Right atrium auricular region (tissue), 2 donors: ENCODE results near the gene AHI1. TPM values are rescaled to one million over a fixed set of nuclear protein-coding genes. Genes with fewer than 3 reads are reported as not detected.

ENCODE experiments used
- DNase-seq: peaks from one replicate; pipeline ENCODE4 v3.0.0-alpha.2; 2019; ENCODE audit warnings: low spot score
- H3K27ac ChIP-seq, 2 donors: fragments of 200-600 bp; sonication (generic); 1 replicate in 1 of 2; 2 replicates in 1 of 2; pipeline ENCODE4 v1.5.1; 2016 to 2019
- H3K27me3 ChIP-seq, 2 donors: fragments of 200-600 bp; sonication (generic); one replicate each; pipeline versions ENCODE4 v1.5.1 to v1.6.0; 2017 to 2019
- H3K36me3 ChIP-seq: fragments of 200-600 bp; sonication (generic); one replicate; pipeline ENCODE4 v1.5.1; 2016
- H3K4me1 ChIP-seq, 2 donors: fragments of 200-600 bp; sonication (generic); one replicate each; pipeline versions ENCODE4 v1.5.1 to v1.6.0; 2017 to 2019
- H3K4me3 ChIP-seq, 2 donors: fragments of 200-600 bp; sonication (generic); 1 replicate in 1 of 2; 2 replicates in 1 of 2; pipeline ENCODE4 v1.5.1; 2017 to 2019; ENCODE audit warnings: mild to moderate bottlenecking in 1 of 2, moderate library complexity in 1 of 2
- H3K9me3 ChIP-seq, 2 donors: fragments of 200-600 bp; sonication (generic); one replicate each; pipeline ENCODE4 v1.5.1; 2019
- total RNA-seq, 2 donors: library from RNA; depleted of rRNA; stranded (reverse); fragments of >200 nt; gene quantifications; one replicate each; pipeline ENCODE4 v1.1.0, GENCODE V29; 2016
- TF ChIP-seq, protein P1 (sequence below), 2 donors: fragments of 200-600 bp; sonication (generic); IDR thresholded peaks; one replicate each; pipeline ENCODE4 v1.5.1; 2019; ENCODE audit warnings: antibody characterized with exemption in 2 of 2

AHI1 gene
- total RNA-seq, 2 donors from 2014 or later: 8.5 to 10.2 TPM

DNA sequence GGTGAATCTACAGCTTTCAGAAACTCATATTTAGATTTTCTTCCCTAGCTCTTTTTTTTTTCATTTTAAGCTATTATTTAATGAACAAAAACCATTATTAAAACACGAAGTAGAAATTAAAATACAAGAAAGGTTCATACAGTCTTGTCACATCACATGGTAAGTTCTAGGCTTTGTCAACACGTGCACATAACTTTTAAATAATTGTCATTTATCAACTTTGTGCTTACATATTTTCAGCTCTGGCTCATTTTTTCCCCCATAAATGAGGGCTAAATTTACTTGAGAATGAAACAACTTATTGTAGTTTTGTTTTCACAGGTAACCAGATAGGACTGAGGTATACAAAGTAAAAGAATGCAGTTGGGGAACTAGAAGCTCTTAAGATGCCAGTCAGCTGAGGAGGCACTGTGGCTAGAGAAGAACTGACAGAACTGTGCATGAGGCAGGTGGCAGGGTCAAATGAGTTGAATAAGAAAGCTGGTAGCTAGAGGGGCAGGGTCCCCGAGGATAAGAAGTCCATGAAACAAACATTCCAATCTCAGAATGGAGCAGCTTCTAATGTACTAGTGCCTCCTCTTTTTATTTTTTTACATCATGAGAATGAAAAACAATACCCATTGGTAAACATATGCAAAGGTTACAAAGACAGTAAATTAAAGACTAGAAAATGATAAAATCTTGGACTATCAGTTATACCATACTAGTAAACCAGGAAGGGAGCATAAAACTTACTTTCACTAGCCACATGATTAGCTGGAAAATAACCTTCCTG lies 174.9 kb downstream of the AHI1 start:
- TF ChIP-seq, protein P1, sequence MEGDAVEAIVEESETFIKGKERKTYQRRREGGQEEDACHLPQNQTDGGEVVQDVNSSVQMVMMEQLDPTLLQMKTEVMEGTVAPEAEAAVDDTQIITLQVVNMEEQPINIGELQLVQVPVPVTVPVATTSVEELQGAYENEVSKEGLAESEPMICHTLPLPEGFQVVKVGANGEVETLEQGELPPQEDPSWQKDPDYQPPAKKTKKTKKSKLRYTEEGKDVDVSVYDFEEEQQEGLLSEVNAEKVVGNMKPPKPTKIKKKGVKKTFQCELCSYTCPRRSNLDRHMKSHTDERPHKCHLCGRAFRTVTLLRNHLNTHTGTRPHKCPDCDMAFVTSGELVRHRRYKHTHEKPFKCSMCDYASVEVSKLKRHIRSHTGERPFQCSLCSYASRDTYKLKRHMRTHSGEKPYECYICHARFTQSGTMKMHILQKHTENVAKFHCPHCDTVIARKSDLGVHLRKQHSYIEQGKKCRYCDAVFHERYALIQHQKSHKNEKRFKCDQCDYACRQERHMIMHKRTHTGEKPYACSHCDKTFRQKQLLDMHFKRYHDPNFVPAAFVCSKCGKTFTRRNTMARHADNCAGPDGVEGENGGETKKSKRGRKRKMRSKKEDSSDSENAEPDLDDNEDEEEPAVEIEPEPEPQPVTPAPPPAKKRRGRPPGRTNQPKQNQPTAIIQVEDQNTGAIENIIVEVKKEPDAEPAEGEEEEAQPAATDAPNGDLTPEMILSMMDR (IDR thresholded peaks at IDR 0.05): no peak
- Histone ChIP-seq H3K9me3 (no peaks in the 10 kb centered on the region), H3K36me3 (no peaks in the 10 kb centered on the region)

DNA sequence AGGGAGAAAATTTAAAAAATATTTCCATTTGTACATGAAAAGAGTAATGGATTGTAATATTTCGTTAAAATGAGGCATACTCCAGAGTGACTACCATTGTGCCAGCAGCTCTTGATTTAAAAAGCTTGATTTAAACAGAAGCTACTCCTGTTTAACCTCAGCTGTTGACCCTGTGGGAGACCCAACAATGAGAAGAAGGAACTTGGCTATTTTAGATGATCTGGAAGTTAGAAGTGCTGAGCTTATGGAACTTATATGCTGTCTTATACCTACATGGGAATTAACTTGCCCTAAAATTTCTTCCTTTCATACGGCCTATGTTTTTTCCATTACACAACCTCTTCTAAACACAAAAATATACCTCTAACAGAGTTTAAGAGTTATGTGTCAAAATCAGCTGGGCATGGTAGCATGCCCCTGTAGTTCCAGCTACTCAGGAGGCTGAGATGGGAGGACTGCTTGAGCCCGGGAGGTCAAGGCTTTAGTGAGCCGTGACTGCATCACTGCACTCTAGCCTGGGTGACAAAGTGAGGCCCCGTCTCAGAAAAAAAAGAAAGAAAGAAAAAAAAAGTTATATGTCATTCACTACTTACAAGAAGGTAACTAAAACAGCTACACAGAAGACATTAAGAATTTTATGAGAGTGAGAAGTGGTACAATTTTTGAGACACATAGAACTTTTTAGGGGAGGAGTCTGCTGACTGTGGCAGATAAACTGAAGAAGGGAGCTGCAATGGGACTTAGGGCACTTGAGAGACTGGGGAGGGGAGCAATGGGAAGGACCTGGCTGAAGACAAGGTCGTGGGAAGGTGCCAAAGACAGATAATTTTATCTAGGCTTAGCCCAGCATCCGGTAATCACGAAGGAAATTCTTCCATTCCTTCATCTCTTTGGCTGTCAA lies 176.6 kb downstream of the AHI1 start:
- Histone ChIP-seq H3K9me3 (no peaks in the 10 kb centered on the region), H3K27me3 (no peaks in the 10 kb centered on the region), H3K36me3 (peaks cover 5% of the 10 kb centered on the region), H3K4me3 (no peak overlapping the region), H3K4me1 (no peaks in the 10 kb centered on the region), H3K27ac (no peak overlapping the region)
- TF ChIP-seq, protein P1 (IDR thresholded peaks at IDR 0.05): no peak
- no peak for DNase-seq

More for the DNA sequence above, 174.9 kb downstream of the AHI1 start:
- Histone ChIP-seq H3K4me3 (no peak overlapping the region), H3K27me3 (no peaks in the 10 kb centered on the region), H3K4me1 (no peaks in the 10 kb centered on the region), H3K27ac (no peak overlapping the region)
- no peak for DNase-seq

DNA sequence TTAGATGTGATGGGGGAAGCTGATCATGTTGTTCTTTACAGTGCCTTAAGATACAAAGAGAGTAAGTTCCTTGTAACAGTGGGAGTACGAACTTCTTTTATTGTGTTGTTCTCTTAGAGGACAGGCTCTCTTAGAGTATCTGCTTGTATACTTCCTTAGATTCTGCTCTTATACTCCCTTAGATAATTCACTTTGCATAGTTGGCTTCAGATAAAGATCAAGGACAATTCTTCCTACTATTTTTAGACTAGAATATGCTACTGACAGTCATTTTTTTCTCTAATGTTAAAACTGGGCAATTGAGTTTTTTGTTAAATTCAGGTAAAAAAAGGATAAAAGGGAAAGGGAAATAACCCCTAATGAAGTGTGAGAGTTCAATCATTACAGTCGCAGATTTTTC lies 177.7 kb downstream of the AHI1 start:
- H3K27me3 ChIP-seq: no peaks in the 10 kb centered on the region
- no peak for DNase-seq
- H3K36me3 ChIP-seq: peaks cover 5% of the 10 kb centered on the region
- no peaks in the 10 kb centered on the region for H3K9me3 ChIP-seq
- TF ChIP-seq, protein P1 (IDR thresholded peaks at IDR 0.05): no peak
- H3K27ac ChIP-seq: no peak overlapping the region
- no peak overlapping the region for H3K4me3 ChIP-seq
- H3K4me1 ChIP-seq: no peaks in the 10 kb centered on the region

DNA sequence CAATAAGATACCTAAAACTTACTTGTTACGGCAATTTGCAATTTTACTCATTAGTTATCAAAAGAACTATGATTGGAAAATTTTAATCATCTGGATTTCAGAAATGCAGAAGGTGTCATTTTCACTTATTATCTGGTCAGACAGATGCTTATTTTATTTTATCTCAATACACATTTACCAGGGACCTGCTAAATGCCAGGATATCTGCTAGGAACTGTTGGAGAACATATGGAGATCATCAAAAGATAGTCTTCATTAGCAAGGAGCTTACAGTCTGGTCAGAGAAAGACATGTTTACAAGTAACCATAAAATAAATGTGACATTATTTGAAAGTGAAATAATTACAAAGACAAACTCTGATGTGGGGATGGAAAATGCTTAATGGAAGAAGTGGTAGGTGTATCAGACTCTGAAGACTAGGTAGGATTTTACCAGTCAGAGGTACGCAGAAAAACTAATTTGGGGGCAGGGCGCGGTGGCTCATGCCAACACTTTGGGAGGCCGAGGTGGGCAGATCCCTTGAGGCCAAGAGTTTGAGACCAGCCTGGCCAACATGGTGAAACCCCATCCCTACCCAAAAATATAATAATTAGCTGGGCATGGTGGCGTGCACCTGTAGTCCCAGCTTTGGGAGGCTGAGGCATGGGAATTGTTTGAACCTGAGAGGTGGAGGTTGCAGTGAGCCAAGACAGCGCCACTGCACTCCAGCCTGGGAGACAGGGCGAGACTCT lies 178.6 kb downstream of the AHI1 start:
- no peaks in the 10 kb centered on the region for H3K9me3 ChIP-seq
- no peak overlapping the region for H3K4me3 ChIP-seq
- no peak overlapping the region for H3K27ac ChIP-seq
- H3K36me3 ChIP-seq: peaks cover 5% of the 10 kb centered on the region
- H3K27me3 ChIP-seq: no peaks in the 10 kb centered on the region
- no peak for DNase-seq
- no peaks in the 10 kb centered on the region for H3K4me1 ChIP-seq
- TF ChIP-seq, protein P1 (IDR thresholded peaks at IDR 0.05): no peak

DNA sequence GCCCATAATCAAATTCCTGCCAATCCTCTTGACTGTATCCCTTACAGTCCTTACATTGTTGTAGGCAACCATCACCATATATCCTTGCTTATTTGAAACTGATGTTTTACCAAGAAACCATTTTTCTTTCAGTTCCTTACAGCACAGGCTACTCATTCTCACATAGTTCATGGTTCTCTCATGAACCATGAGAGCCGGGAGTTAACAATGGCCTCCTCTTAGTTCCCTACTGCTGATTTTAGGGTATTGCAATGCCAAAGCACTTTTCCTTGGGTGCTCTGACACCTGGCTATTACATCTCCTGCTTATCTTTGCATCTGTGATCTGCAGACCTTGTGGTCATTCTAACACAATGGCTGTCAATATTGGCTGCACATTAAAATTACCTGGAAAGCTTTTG lies 183.0 kb downstream of the AHI1 start:
- Histone ChIP-seq H3K27me3 (no peaks in the 10 kb centered on the region), H3K4me3 (no peak overlapping the region), H3K9me3 (no peaks in the 10 kb centered on the region)

More for the DNA sequence above, 183.0 kb downstream of the AHI1 start:
- TF ChIP-seq, protein P1 (IDR thresholded peaks at IDR 0.05): no peak
- Histone ChIP-seq H3K4me1 (peaks cover 0 to 5% of the 10 kb centered on the region in 2 donors), H3K27ac (no peak overlapping the region), H3K36me3 (peaks cover 5% of the 10 kb centered on the region)
- DNase-seq: no peak
